Right kidney (tissue), 1 donor: ENCODE data around the gene DIS3.
"Not testable (repeated sequence)": the region's sequence is repeated elsewhere in the genome, so short reads cannot be mapped to it uniquely, and the experiment has no call there.

Source experiments
- DNase-seq: peaks from one replicate; pipeline ENCODE4 v3.0.0-alpha.2; 2016

DIS3 gene

GRCh38 chr13:72745260-72745659, 36.4 kb downstream of the DIS3 start:
- DNase-seq = no peak

- no peak for DNase-seq
Measured at GRCh38 chr13:72740015-72740414, 41.7 kb downstream of the DIS3 start.

DNA sequence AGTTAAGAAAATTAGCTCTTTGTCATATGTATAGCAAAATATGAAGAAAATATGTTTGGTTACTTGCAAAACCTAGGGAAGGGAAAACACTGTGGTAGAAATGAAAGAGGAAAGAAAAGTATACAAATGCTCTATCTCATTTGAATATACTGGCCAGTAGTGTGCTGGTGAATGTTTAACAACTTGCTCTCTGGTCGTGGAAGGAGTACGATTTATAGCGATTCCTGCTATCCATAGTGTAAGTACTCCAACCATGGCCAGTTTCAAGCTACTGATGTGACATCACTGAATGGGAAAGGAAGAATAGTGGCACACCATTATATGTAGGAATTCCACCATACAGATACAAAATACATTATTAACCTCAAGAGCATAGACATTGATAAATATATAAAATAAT, 44.7 kb downstream of the DIS3 start:
- DNase-seq = no peak

DNA sequence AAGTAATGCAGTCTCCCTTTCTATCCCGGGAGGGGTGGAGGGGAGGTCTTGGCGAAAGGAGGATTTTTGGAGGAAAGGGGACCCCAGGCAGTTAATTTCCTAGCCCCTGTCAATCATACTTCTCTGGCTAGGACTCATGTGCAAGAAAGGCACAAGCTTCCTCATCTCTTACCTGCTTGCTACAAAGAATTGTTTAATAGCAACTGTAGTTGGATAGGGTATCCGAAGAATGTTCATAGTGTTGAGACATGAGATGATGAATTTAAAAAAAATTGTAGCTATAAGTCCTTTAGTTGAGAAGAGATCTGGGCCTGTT, 53.5 kb downstream of the DIS3 start:
- DNase-seq = no peak

DNA sequence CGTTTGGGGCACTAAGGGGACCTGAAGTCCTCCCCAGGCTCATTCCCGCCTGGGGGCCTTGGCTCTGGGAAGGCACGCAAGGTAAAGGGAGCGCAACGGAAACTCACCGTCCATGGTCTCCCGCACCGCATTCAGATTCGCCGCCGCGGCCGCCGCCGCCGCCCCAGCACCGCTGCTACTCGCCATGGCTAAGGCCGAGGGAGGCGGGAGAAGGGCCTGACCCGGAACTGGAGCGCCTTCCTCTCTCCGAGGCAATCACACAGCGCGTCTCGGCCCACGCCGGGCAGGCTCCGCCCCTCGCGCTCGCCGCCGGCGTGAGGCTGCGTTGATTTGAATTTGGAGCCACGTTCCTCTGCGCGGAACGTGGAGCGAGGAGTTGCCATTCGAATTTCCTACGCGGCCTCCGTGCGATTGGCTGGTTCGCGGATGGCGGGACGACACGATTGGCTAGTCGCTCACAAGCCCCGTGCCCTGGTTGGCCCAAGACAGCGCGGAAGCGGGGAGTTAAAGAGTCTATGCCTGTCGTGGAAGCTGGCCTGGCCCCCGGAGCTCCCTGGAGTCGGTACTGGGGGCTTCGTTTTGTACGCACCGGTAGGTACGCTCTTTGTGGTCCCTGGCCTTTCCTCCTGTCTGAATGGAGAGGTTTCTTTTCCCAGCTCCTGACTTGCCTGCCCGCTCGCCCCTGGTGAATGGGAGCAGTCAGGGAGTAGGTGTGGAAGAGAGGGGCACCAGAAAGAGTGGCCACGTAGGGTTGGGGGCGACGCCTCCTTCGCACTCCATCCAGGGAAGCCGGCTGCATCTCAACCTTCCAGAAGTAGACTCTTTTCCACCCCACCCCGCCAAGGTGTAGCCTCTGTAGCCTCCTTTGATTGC, 54.0 kb downstream of the DIS3 start, which contains the start of the genes BORA and MZT1:
TSS of gene BORA (plus strand) at position 507 of the 873 bp plus-strand sequence. CDS start 1,018 bp downstream, outside the sequence.
TSS of gene MZT1 (minus strand) at position 213 of the 873 bp plus-strand sequence. CDS start at position 186, 27 bp downstream.
- peak; percentile 94 for DNase-seq

DNA sequence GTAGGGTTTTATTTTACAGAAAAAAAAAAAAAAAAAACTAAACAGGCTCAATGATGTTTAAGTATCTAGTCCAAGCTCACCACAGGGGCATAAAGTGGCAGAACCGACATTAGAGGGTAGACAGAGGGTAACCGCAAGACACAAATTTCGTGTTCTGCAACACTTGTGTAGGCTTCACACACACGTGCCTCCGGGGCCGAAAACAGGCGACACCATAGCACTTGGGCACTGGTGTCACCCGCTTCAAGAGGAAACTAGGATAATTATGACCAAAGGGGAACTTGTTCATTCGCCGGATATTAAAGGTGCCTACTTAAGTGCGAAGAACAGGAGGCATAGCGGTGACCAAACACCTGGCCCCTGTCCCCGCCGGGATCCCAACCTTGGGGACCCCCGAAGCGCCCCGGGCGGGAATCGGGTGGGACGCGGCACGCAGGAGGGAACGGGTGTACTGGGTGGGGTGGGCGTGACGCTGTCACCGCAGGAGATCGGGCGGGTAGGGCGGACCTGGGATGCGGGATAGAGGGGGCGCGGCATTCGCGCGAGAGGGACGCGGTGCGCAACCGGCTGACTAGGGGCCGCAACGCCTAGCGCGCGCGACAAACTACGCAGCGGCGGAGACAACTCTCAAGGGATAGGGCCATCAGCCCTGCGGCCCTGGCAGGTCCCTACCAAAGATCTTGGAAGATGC, 54.8 kb downstream of the DIS3 start:
- DNase-seq = no peak

DNA sequence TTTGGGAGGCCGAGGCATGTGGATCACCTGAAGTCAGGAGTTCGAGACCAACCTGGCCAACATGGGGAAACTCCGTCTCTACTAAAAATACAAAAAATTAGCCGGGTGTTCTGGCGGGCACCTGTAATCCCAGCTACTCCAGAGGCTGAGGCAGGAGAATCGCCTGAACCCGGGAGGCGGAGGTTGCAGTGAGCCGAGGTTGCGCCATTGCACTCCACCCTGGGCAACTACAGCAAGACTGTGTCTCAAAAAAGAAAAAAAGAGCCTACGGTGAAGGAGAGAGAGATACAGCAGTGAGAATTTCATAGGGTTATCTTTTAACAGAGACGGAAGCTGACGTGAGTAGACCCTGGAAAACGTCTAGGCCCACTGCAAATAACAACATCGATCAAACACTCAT, 55.5 kb downstream of the DIS3 start:
- DNase-seq = not testable (repeated sequence)

DNA sequence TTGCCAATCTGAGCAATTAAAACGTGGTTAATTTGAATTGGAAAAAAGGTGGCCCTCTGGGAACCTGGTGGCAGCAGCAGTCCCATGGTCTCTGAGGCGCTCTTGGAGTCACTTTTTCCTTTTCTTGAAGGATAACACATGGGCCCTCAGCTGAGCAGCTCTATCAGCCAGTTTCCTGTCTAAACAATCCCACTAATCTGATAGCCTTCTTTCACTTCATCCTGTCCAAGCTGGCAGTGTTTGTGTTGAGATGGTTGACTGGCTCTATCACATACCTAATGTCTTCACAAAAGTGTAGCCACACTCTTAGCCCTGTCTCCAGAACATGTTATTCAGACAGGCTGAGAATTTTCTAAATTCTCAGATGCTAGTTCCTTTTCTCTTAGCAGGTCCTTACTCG, 64.9 kb downstream of the DIS3 start:
- no peak for DNase-seq
